ENCODE data around the gene LRRC42.

LRRC42 gene

DNA sequence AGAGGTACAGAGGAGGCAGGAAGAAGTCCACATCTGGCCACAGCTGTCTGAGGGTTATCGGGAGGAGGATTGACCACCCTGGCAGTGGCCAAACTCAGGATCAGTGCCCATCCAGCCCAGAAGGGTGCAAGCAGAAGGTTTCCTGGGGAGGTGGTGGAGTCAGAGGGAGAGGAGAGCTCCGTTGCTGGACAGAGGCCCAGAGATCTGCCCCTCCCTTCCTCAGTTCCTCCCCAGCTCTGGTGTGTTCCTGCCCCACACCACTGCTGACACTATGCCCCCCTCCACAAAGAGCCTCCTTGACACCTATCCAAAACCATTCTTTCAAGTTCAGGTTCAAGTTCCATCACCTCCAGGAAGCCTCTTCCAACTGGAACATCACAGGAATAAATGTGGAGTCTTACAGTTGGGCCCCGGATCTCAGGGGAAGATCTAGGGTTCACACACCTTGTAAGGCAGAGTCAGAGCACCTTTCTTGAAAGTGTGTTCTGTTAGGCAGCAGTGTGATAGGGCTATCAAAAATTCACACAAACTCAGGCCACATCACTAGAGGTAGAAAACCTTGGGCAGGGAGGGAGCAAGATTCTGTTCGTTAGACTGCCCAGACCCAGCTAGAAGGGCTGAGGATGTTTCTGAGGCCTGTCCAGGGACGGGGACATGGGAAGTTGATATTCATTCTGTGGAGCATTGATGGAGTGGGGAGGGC is 64.4 kb downstream of the LRRC42 start:
- Histone ChIP-seq H3K4me1 (ENCODE audit: insufficient read depth, low read length) (no peaks in the 10 kb centered on the region), H3K27ac (ENCODE audit: low read depth, low read length) (no peak overlapping the region), H3K9ac (ENCODE audit: low read depth, low read length) (no peak overlapping the region), H3K4me3 (ENCODE audit: low read length) (no peak overlapping the region), H3K36me3 (ENCODE audit: insufficient read depth, low read length) (no peaks in the 10 kb centered on the region), H3K9me3 (ENCODE audit: insufficient read depth, low read depth, low read length) (no peaks in the 10 kb centered on the region), H3K27me3 (ENCODE audit: insufficient read depth, low read length) (no peaks in the 10 kb centered on the region)
- WGBS: 84% methylated on average over 5 of the region's 5 CpGs

DNA sequence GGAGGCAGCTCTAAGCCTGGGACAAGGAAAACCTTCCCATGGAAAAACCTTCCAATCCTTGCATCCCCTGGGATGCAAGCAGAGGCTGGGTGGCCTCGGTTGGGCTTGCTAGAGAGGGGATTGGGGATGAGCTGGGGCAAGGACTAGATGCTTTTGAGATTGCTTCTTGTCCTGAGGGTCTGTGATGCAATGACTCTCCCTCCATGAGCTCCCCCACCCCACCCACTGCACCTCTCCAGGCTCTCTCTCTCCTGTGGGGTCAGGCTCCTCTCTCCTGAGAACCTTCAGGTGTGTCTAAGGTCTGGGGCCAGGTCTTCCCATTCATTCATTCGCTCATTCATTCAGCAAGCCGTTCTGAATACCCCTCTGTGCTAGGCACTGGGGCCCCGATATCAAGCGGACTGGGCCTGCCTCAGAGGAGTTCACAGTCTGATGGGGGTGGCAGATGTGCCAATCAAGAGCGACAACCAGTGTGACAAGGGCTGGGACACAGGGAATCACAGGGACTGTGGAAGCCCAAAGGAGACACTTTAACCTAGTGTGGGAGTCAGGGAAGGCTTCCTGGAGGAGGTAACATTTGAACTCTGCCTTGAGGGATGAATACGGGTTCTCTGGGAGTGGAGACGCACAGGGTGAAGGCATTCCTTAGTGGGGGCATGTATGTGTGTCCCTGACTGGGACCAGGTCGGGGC is 65.3 kb downstream of the LRRC42 start:
- Histone ChIP-seq H3K4me3 (ENCODE audit: low read length) (no peak overlapping the region), H3K9ac (ENCODE audit: low read depth, low read length) (no peak overlapping the region), H3K27me3 (ENCODE audit: insufficient read depth, low read length) (no peaks in the 10 kb centered on the region), H3K4me1 (ENCODE audit: insufficient read depth, low read length) (no peaks in the 10 kb centered on the region), H3K9me3 (ENCODE audit: insufficient read depth, low read depth, low read length) (no peaks in the 10 kb centered on the region), H3K36me3 (ENCODE audit: insufficient read depth, low read length) (no peaks in the 10 kb centered on the region), H3K27ac (ENCODE audit: low read depth, low read length) (no peak overlapping the region)
- WGBS: 90% methylated on average over 9 of the region's 9 CpGs

DNA sequence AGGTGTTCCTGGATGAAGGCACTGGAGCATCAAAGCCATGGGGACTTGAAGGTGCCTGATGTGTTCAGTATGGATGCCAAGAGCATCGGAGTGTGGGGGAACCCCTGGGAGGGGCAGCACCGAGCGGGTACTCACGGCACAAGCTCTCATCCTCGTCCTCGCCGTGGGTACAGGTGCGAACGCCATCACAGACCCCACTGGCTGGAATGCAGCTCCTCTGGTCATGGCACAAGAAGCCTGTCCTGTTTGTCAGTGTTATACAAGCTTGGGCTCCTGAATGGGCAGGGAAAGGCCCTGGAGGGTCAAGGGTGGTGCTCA is 65.8 kb downstream of the LRRC42 start:
- H3K4me3 ChIP-seq (ENCODE audit: low read length): no peak overlapping the region
- no peaks in the 10 kb centered on the region for H3K27me3 ChIP-seq (ENCODE audit: insufficient read depth, low read length)
- no peak overlapping the region for H3K9ac ChIP-seq (ENCODE audit: low read depth, low read length)
- no peak overlapping the region for H3K27ac ChIP-seq (ENCODE audit: low read depth, low read length)
- H3K9me3 ChIP-seq (ENCODE audit: insufficient read depth, low read depth, low read length): no peaks in the 10 kb centered on the region
- H3K36me3 ChIP-seq (ENCODE audit: insufficient read depth, low read length): no peaks in the 10 kb centered on the region
- WGBS: 92% methylated on average over 9 of the region's 9 CpGs
- H3K4me1 ChIP-seq (ENCODE audit: insufficient read depth, low read length): no peaks in the 10 kb centered on the region

DNA sequence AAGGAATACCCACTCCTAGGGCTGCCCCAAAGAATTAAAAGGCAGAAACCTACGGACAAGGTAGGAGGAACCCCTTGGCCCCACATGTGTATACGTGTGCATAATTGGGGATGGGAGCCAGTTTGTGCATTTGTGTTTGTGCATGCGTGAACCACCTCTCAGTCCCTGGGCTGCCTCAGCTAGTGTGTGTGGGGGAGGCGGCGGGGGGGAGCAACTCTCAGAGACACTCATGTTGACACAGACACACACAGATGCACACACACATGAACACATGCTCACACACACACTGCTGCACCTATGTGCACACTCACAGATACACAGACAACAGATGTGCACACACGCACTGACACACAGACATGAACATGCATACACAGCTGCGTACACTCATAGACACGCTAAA is 66.7 kb downstream of the LRRC42 start:
- Histone ChIP-seq H3K4me3 (ENCODE audit: low read length) (no peak overlapping the region), H3K27ac (ENCODE audit: low read depth, low read length) (no peak overlapping the region), H3K9ac (ENCODE audit: low read depth, low read length) (no peak overlapping the region), H3K4me1 (ENCODE audit: insufficient read depth, low read length) (no peaks in the 10 kb centered on the region), H3K9me3 (ENCODE audit: insufficient read depth, low read depth, low read length) (no peaks in the 10 kb centered on the region), H3K36me3 (ENCODE audit: insufficient read depth, low read length) (no peaks in the 10 kb centered on the region), H3K27me3 (ENCODE audit: insufficient read depth, low read length) (no peaks in the 10 kb centered on the region)
- WGBS: 92% methylated on average over 8 of the region's 8 CpGs

DNA sequence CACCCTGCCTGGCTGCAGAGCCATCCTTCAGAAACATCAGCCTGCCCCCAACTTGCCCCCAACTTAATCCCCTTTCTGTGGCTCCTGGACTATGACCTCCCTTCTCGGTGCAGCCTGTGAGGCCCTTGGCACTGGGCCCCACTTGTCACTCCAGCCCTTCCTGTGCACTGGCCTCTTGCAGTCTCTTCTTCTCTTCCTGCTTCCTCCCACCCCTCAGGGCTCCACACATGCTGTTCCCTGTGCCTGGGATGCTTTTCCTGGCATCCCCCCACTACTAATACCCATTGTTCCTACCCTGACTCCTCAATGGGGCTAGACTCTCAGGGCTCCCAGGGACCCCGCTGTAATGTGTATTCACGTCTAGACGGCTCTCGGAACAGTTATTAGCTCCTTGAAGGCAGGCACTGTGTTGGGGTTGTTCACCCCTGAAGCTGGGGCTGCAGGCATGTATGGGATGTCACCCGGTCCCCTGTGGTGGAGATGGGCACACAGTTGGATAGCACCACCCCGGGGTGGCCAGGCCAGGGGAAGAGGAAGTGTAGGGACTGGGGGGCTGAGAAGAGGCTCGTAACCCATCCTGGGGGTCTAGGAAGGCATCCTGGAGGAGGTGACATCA is 67.4 kb downstream of the LRRC42 start:
- Histone ChIP-seq H3K9ac (ENCODE audit: low read depth, low read length) (no peak overlapping the region), H3K9me3 (ENCODE audit: insufficient read depth, low read depth, low read length) (no peaks in the 10 kb centered on the region), H3K4me3 (ENCODE audit: low read length) (no peak overlapping the region), H3K36me3 (ENCODE audit: insufficient read depth, low read length) (no peaks in the 10 kb centered on the region), H3K27me3 (ENCODE audit: insufficient read depth, low read length) (no peaks in the 10 kb centered on the region), H3K27ac (ENCODE audit: low read depth, low read length) (no peak overlapping the region), H3K4me1 (ENCODE audit: insufficient read depth, low read length) (no peaks in the 10 kb centered on the region)
- WGBS: 90% methylated on average over 8 of the region's 8 CpGs

DNA sequence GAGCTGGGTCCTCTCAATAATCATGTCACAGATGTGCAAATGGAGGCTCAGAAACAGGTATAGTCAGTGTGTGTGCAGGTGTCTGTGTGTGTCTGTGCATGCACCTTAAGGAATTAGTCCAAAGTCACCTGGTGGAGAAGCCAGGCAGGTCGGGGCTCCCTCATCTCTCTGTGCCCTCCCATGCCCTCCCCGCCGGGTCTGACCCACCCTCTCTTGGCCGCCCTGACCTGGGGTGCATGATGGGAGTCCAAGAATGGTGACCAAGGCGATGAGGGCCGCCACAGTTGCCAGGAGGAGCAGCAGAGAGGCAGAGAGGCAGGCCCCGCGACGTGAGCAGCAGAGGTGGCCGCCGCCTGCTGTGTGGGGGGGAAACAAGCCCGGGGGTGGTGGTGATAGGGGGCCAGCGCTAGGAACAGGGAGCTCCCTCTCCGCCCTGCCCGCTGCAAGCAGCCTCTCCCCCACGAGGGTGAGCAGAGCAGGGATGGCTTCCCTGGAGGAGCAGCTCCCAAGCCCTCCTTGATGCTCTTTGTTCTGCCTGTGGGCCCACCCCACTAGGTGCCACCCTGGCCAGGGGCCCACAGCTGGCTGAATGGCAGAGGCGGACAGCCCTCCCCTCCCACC is 68.0 kb downstream of the LRRC42 start:
- H3K9me3 ChIP-seq (ENCODE audit: insufficient read depth, low read depth, low read length): no peaks in the 10 kb centered on the region
- H3K27me3 ChIP-seq (ENCODE audit: insufficient read depth, low read length): no peaks in the 10 kb centered on the region
- H3K9ac ChIP-seq (ENCODE audit: low read depth, low read length): no peak overlapping the region
- H3K36me3 ChIP-seq (ENCODE audit: insufficient read depth, low read length): no peaks in the 10 kb centered on the region
- no peak overlapping the region for H3K27ac ChIP-seq (ENCODE audit: low read depth, low read length)
- no peaks in the 10 kb centered on the region for H3K4me1 ChIP-seq (ENCODE audit: insufficient read depth, low read length)
- no peak overlapping the region for H3K4me3 ChIP-seq (ENCODE audit: low read length)
- WGBS: 76% methylated on average over 17 of the region's 17 CpGs

DNA sequence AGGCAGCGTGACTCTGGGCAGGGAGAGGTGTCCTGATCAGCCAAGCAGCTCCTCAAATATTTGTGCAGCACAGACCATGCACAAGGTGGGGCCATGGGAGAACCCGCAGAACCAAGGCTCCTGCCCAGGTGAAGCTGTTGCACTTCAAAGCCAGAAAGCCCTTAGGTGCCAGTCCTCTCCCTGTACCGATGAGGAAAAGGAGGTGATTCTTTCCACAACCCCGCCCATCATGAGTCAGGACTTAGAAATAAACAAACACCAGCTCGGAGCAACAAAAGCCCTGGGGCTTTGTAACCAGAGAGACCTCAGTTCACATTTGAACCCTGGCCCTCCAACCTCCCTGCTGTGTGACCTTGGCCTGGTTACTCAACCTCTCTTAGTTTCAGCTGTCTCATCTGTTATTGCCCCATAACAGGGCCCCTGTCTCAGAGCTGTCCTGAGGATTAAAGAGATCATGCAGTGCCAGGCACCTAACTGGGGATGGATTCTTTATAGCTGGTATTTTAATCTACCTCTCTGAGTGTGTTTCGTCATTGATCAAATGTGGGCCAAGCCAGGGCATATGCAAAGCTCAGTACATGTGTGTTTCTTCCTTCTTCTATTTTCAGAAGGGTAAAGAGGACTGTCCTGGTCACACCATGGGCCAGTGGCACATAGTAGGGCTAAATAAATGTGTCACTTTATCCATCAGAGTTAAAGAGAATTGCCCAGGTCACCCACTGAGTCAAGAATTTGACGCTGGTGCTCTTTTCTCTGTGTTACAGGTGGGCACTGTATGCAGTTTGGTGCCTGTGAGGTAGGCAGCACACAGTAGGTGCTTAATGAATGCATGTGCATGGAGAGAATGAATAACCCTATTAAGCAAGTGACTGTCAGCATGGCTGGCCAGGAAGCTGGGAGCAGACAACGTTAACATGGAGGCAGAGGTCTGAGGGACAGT is 70.5 kb downstream of the LRRC42 start:
- 59% methylated on average over 8 of the region's 8 CpGs for WGBS
- Histone ChIP-seq H3K4me1 (ENCODE audit: insufficient read depth, low read length) (no peaks in the 10 kb centered on the region), H3K27ac (ENCODE audit: low read depth, low read length) (no peak overlapping the region), H3K4me3 (ENCODE audit: low read length) (no peak overlapping the region), H3K9ac (ENCODE audit: low read depth, low read length) (no peak overlapping the region), H3K9me3 (ENCODE audit: insufficient read depth, low read depth, low read length) (no peaks in the 10 kb centered on the region), H3K27me3 (ENCODE audit: insufficient read depth, low read length) (no peaks in the 10 kb centered on the region), H3K36me3 (ENCODE audit: insufficient read depth, low read length) (no peaks in the 10 kb centered on the region)
